T-helper 2 cell treated with Interferon-gamma antibody and Interleukin-4, amounts not matched to agents 5 μg/mL and 100 μg/mL, for 36 hours (primary cell): ENCODE data around the gene STON2.
A peak's percentile ranks its signal among the peaks of the same experiment; 100 is the strongest.

Experiments used
- DNase-seq: peaks from one replicate; pipeline ENCODE4 v3.0.0; 2021; ENCODE audit warnings: low spot score
- H3K27ac Mint-ChIP-seq: one replicate; pipeline ENCODE4 v1.8.0; 2021; ENCODE audit warnings: mild to moderate bottlenecking, mixed read lengths
- H3K27me3 Mint-ChIP-seq: one replicate; pipeline ENCODE4 v1.8.0; 2021; ENCODE audit warnings: low read depth, mixed read lengths
- H3K36me3 Mint-ChIP-seq: one replicate; pipeline ENCODE4 v1.8.0; 2021; ENCODE audit warnings: low read depth, mixed read lengths
- H3K4me1 Mint-ChIP-seq: one replicate; pipeline ENCODE4 v1.8.0; 2021; ENCODE audit warnings: low read depth, mixed read lengths
- H3K4me3 Mint-ChIP-seq: one replicate; pipeline ENCODE4 v1.8.0; 2022; ENCODE audit warnings: mild to moderate bottlenecking, moderate library complexity, mixed read lengths
- H3K9me3 Mint-ChIP-seq: one replicate; pipeline ENCODE4 v1.8.0; 2021; ENCODE audit warnings: mixed read lengths

Gene STON2

GRCh38 chr14:81277096-81277495, 123.0 kb downstream of the STON2 start:
- no peaks in the 10 kb centered on the region for H3K9me3 Mint-ChIP-seq

GRCh38 chr14:81276073-81277069, 123.8 kb downstream of the STON2 start:
- H3K36me3 Mint-ChIP-seq: no peaks in the 10 kb centered on the region
- no peaks in the 10 kb centered on the region for H3K9me3 Mint-ChIP-seq
- H3K27me3 Mint-ChIP-seq: peaks cover 5% of the 10 kb centered on the region
- H3K4me3 Mint-ChIP-seq: no peak overlapping the region
- no peak for DNase-seq
- no peaks in the 10 kb centered on the region for H3K4me1 Mint-ChIP-seq
- H3K27ac Mint-ChIP-seq: no peak overlapping the region

More at GRCh38 chr14:81277096-81277495, 123.0 kb downstream of the STON2 start:
- Mint-ChIP-seq H3K4me3 (no peak overlapping the region), H3K36me3 (no peaks in the 10 kb centered on the region), H3K27me3 (peaks cover 3% of the 10 kb centered on the region), H3K27ac (no peak overlapping the region), H3K4me1 (no peaks in the 10 kb centered on the region)
- no peak for DNase-seq

- Mint-ChIP-seq H3K27me3 (peaks cover 5% of the 10 kb centered on the region), H3K36me3 (no peaks in the 10 kb centered on the region), H3K4me1 (no peaks in the 10 kb centered on the region), H3K9me3 (no peaks in the 10 kb centered on the region), H3K27ac (no peak overlapping the region), H3K4me3 (no peak overlapping the region)
- no peak for DNase-seq
Observed at GRCh38 chr14:81275305-81276072, 124.6 kb downstream of the STON2 start.

GRCh38 chr14:81273961-81274575, 126.1 kb downstream of the STON2 start:
- peaks cover 5% of the 10 kb centered on the region for H3K27me3 Mint-ChIP-seq
- no peaks in the 10 kb centered on the region for H3K9me3 Mint-ChIP-seq
- H3K36me3 Mint-ChIP-seq: no peaks in the 10 kb centered on the region
- H3K27ac Mint-ChIP-seq: no peak overlapping the region
- no peak overlapping the region for H3K4me3 Mint-ChIP-seq
- peaks cover 2% of the 10 kb centered on the region for H3K4me1 Mint-ChIP-seq
- DNase-seq: no peak

GRCh38 chr14:81273521-81273920, 126.6 kb downstream of the STON2 start:
- no peak overlapping the region for H3K27ac Mint-ChIP-seq

GRCh38 chr14:81272317-81272716, 127.8 kb downstream of the STON2 start:
- Mint-ChIP-seq H3K27me3 (peaks cover 18% of the 10 kb centered on the region), H3K36me3 (no peaks in the 10 kb centered on the region), H3K4me1 (peaks cover 16% of the 10 kb centered on the region), H3K9me3 (no peaks in the 10 kb centered on the region), H3K4me3 (no peak overlapping the region), H3K27ac (no peak overlapping the region)
- DNase-seq: no peak

More at GRCh38 chr14:81273521-81273920, 126.6 kb downstream of the STON2 start:
- H3K27me3 Mint-ChIP-seq: peaks cover 11% of the 10 kb centered on the region
- DNase-seq: no peak
- no peak overlapping the region for H3K4me3 Mint-ChIP-seq
- H3K9me3 Mint-ChIP-seq: no peaks in the 10 kb centered on the region
- no peaks in the 10 kb centered on the region for H3K36me3 Mint-ChIP-seq
- H3K4me1 Mint-ChIP-seq: peaks cover 4% of the 10 kb centered on the region

GRCh38 chr14:81269979-81270375, 130.1 kb downstream of the STON2 start:
- no peak overlapping the region for H3K4me3 Mint-ChIP-seq
- H3K27me3 Mint-ChIP-seq: peaks cover 35% of the 10 kb centered on the region

GRCh38 chr14:81269100-81269978, 130.8 kb downstream of the STON2 start:
- Mint-ChIP-seq H3K36me3 (no peaks in the 10 kb centered on the region), H3K27me3 (peaks cover 35% of the 10 kb centered on the region), H3K9me3 (no peaks in the 10 kb centered on the region), H3K4me1 (peaks cover 16% of the 10 kb centered on the region), H3K27ac (no peak overlapping the region), H3K4me3 (no peak overlapping the region)
- peak; percentile 8 for DNase-seq

More at GRCh38 chr14:81269979-81270375, 130.1 kb downstream of the STON2 start:
- no peaks in the 10 kb centered on the region for H3K36me3 Mint-ChIP-seq
- no peaks in the 10 kb centered on the region for H3K9me3 Mint-ChIP-seq
- DNase-seq: no peak
- peaks cover 16% of the 10 kb centered on the region for H3K4me1 Mint-ChIP-seq
- no peak overlapping the region for H3K27ac Mint-ChIP-seq

- Mint-ChIP-seq H3K4me3 (no peak overlapping the region), H3K9me3 (no peaks in the 10 kb centered on the region), H3K36me3 (no peaks in the 10 kb centered on the region), H3K4me1 (peaks cover 16% of the 10 kb centered on the region), H3K27me3 (peaks cover 40% of the 10 kb centered on the region), H3K27ac (no peak overlapping the region)
- no peak for DNase-seq
Observed at GRCh38 chr14:81268016-81268416, 132.1 kb downstream of the STON2 start.

GRCh38 chr14:81265636-81266169, 134.4 kb downstream of the STON2 start:
- H3K36me3 Mint-ChIP-seq: no peaks in the 10 kb centered on the region
- H3K4me1 Mint-ChIP-seq: peaks cover 16% of the 10 kb centered on the region
- no peak overlapping the region for H3K4me3 Mint-ChIP-seq
- DNase-seq: no peak
- H3K27me3 Mint-ChIP-seq: peaks cover 48% of the 10 kb centered on the region
- H3K27ac Mint-ChIP-seq: no peak overlapping the region
- no peaks in the 10 kb centered on the region for H3K9me3 Mint-ChIP-seq

GRCh38 chr14:81264671-81265070, 135.5 kb downstream of the STON2 start:
- Mint-ChIP-seq H3K27ac (no peak overlapping the region), H3K4me3 (no peak overlapping the region), H3K36me3 (no peaks in the 10 kb centered on the region), H3K27me3 (peaks cover 48% of the 10 kb centered on the region), H3K4me1 (peaks cover 16% of the 10 kb centered on the region), H3K9me3 (no peaks in the 10 kb centered on the region)
- no peak for DNase-seq

GRCh38 chr14:81263777-81264410, 136.2 kb downstream of the STON2 start:
- H3K27me3 Mint-ChIP-seq: peaks cover 48% of the 10 kb centered on the region
- no peaks in the 10 kb centered on the region for H3K9me3 Mint-ChIP-seq
- DNase-seq: no peak
- no peak overlapping the region for H3K4me3 Mint-ChIP-seq
- no peak overlapping the region for H3K27ac Mint-ChIP-seq
- H3K36me3 Mint-ChIP-seq: no peaks in the 10 kb centered on the region
- H3K4me1 Mint-ChIP-seq: peaks cover 14% of the 10 kb centered on the region
